ENCODE measurements around the gene TRAPPC8.

DNA sequence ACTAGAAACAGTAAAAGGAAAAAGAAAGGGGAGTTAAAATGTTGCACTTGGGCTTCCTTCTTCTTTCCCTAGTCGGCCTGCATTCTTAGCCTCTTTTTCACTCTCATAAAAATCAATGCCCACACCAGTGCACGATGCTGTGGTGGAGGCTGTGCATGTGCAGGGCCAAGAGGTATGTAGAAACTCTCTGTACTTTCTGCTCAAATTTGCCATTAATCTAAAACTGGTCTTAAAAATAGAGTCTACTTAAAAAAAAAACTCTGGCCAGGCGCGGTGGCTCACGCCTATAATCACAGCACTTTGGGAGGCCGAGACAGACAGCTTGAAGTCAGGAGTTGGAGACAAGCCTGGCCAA lies 11.1 kb downstream of the TRAPPC8 start:
- TF ChIP-seq ZNF274 (IDR thresholded peaks at IDR 0.05; ENCODE audit: low read depth, low read length): no peak
- no peak for TF ChIP-seq POLR2A (IDR thresholded peaks at IDR 0.05; ENCODE audit: borderline replicate concordance, extremely low read depth, insufficient read depth, insufficient read length)
- no peak for TF ChIP-seq SRF (IDR thresholded peaks at IDR 0.05; ENCODE audit: low read depth)
- TF ChIP-seq, protein P1, sequence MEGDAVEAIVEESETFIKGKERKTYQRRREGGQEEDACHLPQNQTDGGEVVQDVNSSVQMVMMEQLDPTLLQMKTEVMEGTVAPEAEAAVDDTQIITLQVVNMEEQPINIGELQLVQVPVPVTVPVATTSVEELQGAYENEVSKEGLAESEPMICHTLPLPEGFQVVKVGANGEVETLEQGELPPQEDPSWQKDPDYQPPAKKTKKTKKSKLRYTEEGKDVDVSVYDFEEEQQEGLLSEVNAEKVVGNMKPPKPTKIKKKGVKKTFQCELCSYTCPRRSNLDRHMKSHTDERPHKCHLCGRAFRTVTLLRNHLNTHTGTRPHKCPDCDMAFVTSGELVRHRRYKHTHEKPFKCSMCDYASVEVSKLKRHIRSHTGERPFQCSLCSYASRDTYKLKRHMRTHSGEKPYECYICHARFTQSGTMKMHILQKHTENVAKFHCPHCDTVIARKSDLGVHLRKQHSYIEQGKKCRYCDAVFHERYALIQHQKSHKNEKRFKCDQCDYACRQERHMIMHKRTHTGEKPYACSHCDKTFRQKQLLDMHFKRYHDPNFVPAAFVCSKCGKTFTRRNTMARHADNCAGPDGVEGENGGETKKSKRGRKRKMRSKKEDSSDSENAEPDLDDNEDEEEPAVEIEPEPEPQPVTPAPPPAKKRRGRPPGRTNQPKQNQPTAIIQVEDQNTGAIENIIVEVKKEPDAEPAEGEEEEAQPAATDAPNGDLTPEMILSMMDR (IDR thresholded peaks at IDR 0.05 in 2 of 3, conservative IDR thresholded peaks at IDR 0.05 in 1 of 3; ENCODE audit: borderline replicate concordance in 1 of 3, insufficient read depth in 1 of 3, low read depth in 2 of 3, low read length in 2 of 3): no peak
